ENCODE data around the gene TAF5L.
"Not testable (repeated sequence)": the region's sequence is repeated elsewhere in the genome, so short reads cannot be mapped to it uniquely, and the experiment has no call there.

TAF5L gene

GRCh38 chr1:229629261-229629660 is 3.3 kb upstream of the TAF5L start:
- no peak for TF ChIP-seq CTCF (conservative IDR thresholded peaks at IDR 0.05; ENCODE audit: low read depth, low read length)
- DNase-seq (ENCODE audit: low read depth), result no peak
- H3K4me3 ChIP-seq (ENCODE audit: low read length), result no peak overlapping the region

GRCh38 chr1:229627003-229627402 is 1.1 kb upstream of the TAF5L start:
- peak overlapping the region; percentile 93 for H3K4me3 ChIP-seq (ENCODE audit: low read length)
- no peak for TF ChIP-seq CTCF (conservative IDR thresholded peaks at IDR 0.05; ENCODE audit: low read depth, low read length)
- no peak for DNase-seq (ENCODE audit: low read depth)

GRCh38 chr1:229625071-229625914 is 629 bp downstream of the TAF5L start:
- peak overlapping the region; percentile 86 for H3K4me3 ChIP-seq (ENCODE audit: low read length)
- no peak for TF ChIP-seq CTCF (conservative IDR thresholded peaks at IDR 0.05; ENCODE audit: low read depth, low read length)
- DNase-seq (ENCODE audit: low read depth), result no peak

GRCh38 chr1:229624521-229625070 is 1.3 kb downstream of the TAF5L start:
- DNase-seq (ENCODE audit: low read depth), result no peak
- TF ChIP-seq CTCF (conservative IDR thresholded peaks at IDR 0.05; ENCODE audit: low read depth, low read length), result no peak
- peak overlapping the region; percentile 86 for H3K4me3 ChIP-seq (ENCODE audit: low read length)

GRCh38 chr1:229623838-229624237 is 2.1 kb downstream of the TAF5L start:
- no peak for DNase-seq (ENCODE audit: low read depth)
- no peak for TF ChIP-seq CTCF (conservative IDR thresholded peaks at IDR 0.05; ENCODE audit: low read depth, low read length)
- H3K4me3 ChIP-seq (ENCODE audit: low read length), result no peak overlapping the region

- no peak for TF ChIP-seq CTCF (conservative IDR thresholded peaks at IDR 0.05; ENCODE audit: low read depth, low read length)
- no peak overlapping the region for H3K4me3 ChIP-seq (ENCODE audit: low read length)
- DNase-seq (ENCODE audit: low read depth), result no peak
These were observed 2.7 kb downstream of the TAF5L start for GRCh38 chr1:229623225-229623624.

GRCh38 chr1:229622641-229623120 is 3.2 kb downstream of the TAF5L start:
- not testable (repeated sequence) for H3K4me3 ChIP-seq (ENCODE audit: low read length); DNase-seq (ENCODE audit: low read depth)
